ENCODE data around the gene DISP3.

DNA sequence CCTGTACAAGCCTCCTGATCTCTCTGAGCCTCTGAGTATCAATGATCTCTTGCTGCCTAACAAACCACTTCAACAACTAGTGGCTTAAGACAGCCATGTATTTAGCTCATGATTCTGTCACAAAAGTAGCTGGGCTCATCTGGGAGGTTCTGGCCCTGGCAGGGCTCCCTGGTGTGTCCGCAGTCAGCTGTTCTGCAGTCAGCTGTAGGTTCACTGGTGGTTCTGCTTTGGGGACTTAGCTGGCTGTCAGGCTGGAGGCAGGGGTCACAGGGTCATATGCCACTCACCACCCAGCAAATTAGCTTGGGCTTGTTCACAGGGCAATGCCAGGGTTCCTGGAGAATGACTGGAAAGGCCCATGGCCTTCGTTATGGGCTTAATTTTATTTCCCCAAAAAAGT is 64.8 kb downstream of the DISP3 start:
- TF ChIP-seq EZH2 (IDR thresholded peaks at IDR 0.05; ENCODE audit: insufficient read depth, poor library complexity, severe bottlenecking), result no peak
- TF ChIP-seq EZH2phosphoT487 (IDR thresholded peaks at IDR 0.05; ENCODE audit: insufficient read depth, low read depth), result no peak

Measured in GM23248 (cell line).